ENCODE measurements around the gene BFAR. TPM values are rescaled to one million over a fixed set of nuclear protein-coding genes. Genes with fewer than 3 reads are reported as not detected.

Gene BFAR, protein sequence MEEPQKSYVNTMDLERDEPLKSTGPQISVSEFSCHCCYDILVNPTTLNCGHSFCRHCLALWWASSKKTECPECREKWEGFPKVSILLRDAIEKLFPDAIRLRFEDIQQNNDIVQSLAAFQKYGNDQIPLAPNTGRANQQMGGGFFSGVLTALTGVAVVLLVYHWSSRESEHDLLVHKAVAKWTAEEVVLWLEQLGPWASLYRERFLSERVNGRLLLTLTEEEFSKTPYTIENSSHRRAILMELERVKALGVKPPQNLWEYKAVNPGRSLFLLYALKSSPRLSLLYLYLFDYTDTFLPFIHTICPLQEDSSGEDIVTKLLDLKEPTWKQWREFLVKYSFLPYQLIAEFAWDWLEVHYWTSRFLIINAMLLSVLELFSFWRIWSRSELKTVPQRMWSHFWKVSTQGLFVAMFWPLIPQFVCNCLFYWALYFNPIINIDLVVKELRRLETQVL
- total RNA-seq (2022; extraction: Qiagen RNA extraction; ENCODE audit: low read depth): 78.4 to 89.6 TPM (median 82.4 TPM) in 5 replicates

DNA sequence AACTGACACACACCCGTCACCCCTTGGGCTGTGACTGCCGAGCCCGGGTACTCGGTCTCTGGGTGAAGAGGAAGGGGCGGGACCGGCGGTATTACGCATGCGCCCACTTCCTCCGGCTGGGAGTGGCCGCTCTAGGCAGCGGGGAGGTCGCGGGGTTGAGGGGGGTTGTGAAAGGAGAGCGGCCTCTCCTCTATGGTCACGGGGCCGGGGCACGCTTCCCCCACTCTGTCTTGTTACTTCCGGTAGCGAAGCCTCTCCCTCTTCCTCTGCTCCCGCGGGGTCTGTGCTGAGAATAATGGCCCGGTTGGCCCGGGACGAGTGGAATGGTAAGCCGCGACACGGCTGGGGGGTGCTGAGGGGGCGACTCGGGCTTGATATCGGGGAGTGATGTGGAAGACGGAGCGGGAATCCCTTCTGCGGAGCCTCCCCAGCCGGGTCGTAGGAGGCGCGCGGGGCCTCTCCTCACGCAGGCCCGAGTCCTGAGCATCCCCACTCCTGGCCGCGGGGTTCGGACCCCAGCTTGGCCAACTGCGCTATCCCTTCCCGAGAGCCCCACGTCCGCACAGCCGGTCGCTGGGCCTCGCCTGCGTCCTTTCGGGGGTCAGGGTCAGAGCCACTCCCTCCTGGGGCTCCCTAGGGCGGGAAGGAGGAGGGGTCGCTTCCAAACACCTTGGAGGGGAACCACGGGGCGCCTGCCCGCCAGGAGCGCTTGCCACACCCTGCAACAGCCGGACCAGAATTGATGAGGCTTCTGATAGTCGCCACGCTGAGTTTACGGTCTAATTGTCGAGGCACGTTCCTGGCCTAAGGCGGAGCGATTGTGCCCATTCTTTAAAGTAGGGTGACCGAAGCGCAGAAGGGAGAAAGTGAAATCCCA, at the start of gene BFAR:
Gene BFAR, plus strand, starts transcription at position 259 of the 877 bp plus-strand sequence. CDS start 11,396 bp downstream, outside the sequence.

DNA sequence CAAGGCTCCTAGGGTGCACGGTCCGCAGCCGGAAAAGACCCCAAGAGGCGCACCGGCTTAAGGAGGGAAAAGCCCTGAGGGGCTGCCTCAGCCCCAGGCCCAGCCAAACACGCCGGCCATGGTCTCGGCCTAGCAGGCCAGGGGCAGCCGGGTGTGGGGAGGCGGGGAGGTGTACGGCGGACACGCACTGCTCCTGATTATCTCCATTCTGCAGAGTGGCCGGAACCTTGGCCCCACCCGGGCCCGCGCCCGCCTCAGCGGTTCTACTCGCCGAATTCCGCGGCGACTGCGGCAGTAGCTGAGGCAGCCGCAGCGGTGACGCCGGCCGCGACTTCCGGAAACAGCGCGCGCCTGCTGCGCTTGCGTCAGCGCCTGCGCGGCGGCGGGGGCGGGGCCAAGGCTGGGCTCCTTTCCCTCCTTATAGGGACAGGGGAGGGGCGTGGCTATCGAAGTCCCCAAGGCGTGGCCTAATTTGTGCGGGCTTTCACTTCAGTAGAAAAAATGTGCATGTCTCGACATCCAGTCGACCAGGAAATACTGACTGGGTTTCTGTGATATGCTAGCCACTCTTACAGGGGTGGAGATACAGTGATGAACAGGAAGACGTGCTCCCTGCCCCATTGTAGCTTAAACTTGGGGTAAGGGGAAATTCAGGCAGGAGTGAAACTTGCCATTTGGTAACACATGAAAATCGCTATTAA, 2.7 kb upstream of the BFAR start, which contains the start of gene PARN:
Gene PARN, minus strand, starts transcription at position 342 of the 701 bp plus-strand sequence. Its CDS starts 135 bp downstream, at position 207.

DNA sequence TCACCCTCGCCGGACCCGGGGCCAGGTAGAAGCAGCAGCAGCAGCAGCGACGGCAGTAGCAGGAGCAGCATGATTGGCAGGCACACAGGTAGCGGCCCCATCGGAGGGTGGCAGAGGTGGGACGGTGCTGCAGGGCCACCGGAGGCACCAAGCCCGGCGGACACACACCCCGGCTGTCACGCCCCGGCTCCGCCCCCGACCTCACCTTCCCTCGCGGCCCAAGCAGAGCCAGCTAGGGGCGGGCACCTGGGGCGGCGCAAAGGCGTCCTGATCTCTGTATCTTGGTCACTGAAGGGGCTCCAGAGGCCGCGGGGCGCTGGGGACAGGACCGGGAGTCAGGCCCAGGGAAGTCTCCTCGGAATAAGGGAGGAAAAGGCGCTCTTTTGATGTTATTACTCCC, 61.4 kb downstream of the BFAR start, which contains the start of gene PLA2G10:
Gene PLA2G10, minus strand, starts transcription at position 180 of the 400 bp plus-strand sequence. Its CDS starts 79 bp downstream, at position 101.

DNA sequence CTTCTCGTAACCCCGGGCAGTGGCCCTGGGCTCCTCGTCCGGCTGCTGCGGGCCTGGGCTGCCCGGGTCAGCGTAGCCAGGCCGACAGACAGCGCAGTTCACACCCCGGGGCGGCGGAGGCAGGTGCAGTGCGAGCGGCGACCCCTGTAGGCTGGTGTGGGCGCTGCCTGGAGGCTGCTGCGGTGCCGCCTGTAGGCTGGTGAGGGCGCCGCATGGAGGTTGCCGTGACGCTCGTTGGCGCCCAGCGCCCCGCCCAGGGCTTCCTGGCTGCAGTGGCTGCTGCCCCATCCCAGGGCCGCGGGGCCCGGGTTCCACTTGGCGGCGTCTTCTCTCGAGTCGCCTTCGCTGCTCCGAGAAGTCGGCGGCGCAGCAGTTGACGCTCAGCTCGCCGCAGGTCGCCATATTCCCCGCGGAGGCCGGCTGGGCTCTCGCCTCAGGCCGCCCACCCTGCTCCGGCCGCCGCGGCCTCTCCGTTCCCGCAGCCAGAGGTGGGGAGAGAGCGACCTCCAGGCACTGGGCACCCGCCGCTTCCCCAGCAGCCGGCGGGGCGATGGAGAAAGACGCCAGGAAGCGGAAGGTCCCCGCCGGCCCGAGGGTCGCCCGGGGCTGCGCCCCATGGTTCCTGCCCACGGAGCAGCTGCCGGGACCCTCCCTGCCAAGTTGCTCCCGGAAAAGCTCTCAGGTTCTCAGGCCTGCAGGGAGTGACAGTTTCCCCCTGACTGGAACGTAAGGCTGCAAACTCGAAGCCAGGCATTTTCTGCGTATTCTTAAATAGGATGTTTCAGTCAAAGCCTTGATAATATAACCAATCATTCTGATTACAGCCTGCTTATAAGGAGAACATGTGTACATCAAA, 70.6 kb downstream of the BFAR start, which contains the start of gene NPIPA3:
Gene NPIPA3, plus strand, starts transcription at position 256 of the 856 bp plus-strand sequence. CDS start 5,533 bp downstream, outside the sequence.

Other genes with a start within 250 kb of the BFAR start
- gene PARN, start 2.7 kb upstream of the BFAR start, total RNA-seq (2022; extraction: Qiagen RNA extraction; ENCODE audit: low read depth): 35.0 to 52.4 TPM (median 35.8 TPM) in 5 replicates
- gene PLA2G10, start 61.4 kb downstream of the BFAR start, total RNA-seq (2022; extraction: Qiagen RNA extraction; ENCODE audit: low read depth): 0.07 to 0.30 TPM (median 0.21 TPM) in 3 of 5 replicates, not detected in the others
- 0.73 to 1.9 TPM (median 1.7 TPM) in 5 replicates for gene NPIPA3, start 70.5 kb downstream of the BFAR start, total RNA-seq (2022; extraction: Qiagen RNA extraction; ENCODE audit: low read depth)
- gene NPIPA2, start 109.6 kb downstream of the BFAR start, total RNA-seq (2022; extraction: Qiagen RNA extraction; ENCODE audit: low read depth): 1.0 to 2.1 TPM (median 1.3 TPM) in 5 replicates
- gene NOMO1, start 200.8 kb downstream of the BFAR start, total RNA-seq (2022; extraction: Qiagen RNA extraction; ENCODE audit: low read depth): 91.0 to 99.0 TPM (median 93.6 TPM) in 5 replicates

Data from A549 treated with CpdA at 1 μM for 4 hours (cell line).